ENCODE results near the gene SPATA6L.

DNA sequence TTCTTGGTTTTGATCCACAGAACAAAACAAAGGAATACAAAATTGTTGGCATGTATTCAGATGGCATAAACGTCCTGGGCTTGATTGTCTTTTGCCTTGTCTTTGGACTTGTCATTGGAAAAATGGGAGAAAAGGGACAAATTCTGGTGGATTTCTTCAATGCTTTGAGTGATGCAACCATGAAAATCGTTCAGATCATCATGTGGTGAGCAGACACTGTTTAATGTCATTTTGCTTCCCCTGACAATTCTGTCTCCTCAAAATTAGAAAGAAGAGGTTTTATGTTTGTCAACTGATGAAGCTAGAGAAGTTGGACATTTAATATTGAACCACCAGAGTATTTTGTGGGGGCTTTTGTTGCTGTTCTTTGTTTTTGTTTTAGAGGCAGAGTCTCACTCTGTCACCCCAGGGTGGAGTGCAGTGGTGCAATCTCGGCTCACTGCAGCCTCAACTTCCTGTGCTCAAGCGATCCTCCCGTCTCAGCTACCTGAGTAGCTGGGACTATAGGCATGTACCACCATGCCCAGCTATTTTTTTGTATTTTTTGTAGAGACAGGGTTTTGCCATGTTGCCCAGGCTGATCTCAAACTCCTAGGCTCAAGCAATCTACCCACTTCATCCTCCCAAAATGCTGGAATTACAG, 94.0 kb downstream of the SPATA6L start:
- TF ChIP-seq EP300 (IDR thresholded peaks at IDR 0.05; ENCODE audit: borderline replicate concordance in 1 of 2, low read depth in 1 of 2, low read length in 1 of 2), result no peak
- TF ChIP-seq, protein P1, sequence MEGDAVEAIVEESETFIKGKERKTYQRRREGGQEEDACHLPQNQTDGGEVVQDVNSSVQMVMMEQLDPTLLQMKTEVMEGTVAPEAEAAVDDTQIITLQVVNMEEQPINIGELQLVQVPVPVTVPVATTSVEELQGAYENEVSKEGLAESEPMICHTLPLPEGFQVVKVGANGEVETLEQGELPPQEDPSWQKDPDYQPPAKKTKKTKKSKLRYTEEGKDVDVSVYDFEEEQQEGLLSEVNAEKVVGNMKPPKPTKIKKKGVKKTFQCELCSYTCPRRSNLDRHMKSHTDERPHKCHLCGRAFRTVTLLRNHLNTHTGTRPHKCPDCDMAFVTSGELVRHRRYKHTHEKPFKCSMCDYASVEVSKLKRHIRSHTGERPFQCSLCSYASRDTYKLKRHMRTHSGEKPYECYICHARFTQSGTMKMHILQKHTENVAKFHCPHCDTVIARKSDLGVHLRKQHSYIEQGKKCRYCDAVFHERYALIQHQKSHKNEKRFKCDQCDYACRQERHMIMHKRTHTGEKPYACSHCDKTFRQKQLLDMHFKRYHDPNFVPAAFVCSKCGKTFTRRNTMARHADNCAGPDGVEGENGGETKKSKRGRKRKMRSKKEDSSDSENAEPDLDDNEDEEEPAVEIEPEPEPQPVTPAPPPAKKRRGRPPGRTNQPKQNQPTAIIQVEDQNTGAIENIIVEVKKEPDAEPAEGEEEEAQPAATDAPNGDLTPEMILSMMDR (IDR thresholded peaks at IDR 0.05), result no peak
- no peak for TF ChIP-seq CHD2 (IDR thresholded peaks at IDR 0.05; ENCODE audit: low read length, partially characterized antibody)
- no peak for TF ChIP-seq MAX (IDR thresholded peaks at IDR 0.05; ENCODE audit: low read depth)
- no peak for TF ChIP-seq EZH2phosphoT487 (IDR thresholded peaks at IDR 0.05; ENCODE audit: borderline replicate concordance, low read depth)
- TF ChIP-seq, protein P2, sequence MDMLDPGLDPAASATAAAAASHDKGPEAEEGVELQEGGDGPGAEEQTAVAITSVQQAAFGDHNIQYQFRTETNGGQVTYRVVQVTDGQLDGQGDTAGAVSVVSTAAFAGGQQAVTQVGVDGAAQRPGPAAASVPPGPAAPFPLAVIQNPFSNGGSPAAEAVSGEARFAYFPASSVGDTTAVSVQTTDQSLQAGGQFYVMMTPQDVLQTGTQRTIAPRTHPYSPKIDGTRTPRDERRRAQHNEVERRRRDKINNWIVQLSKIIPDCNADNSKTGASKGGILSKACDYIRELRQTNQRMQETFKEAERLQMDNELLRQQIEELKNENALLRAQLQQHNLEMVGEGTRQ (IDR thresholded peaks at IDR 0.05; ENCODE audit: borderline replicate concordance, low read depth, low read length), result no peak
- no peak for TF ChIP-seq FOXJ3 (CRISPR knock-in tag; IDR thresholded peaks at IDR 0.05)
- no peak for TF ChIP-seq TAF1 (IDR thresholded peaks at IDR 0.05; ENCODE audit: borderline replicate concordance, low read depth, low read length)
- TF ChIP-seq FOXM1 (IDR thresholded peaks at IDR 0.05; ENCODE audit: low read depth), result no peak
- no peak for TF ChIP-seq REST (IDR thresholded peaks at IDR 0.05; ENCODE audit: low read depth, low read length)
- TF ChIP-seq NRF1 (IDR thresholded peaks at IDR 0.05; ENCODE audit: low read depth, low read length), result no peak
- TF ChIP-seq GABPA (IDR thresholded peaks at IDR 0.05; ENCODE audit: low read depth), result no peak
- TF ChIP-seq PBX3 (IDR thresholded peaks at IDR 0.05), result no peak

All from SK-N-SH (cell line).